H1 (cell line): ENCODE data around the gene TMEM266. TPM values are rescaled to one million over a fixed set of nuclear protein-coding genes. Genes with fewer than 3 reads are reported as not detected.

ENCODE experiments used
- CTCF ChIA-PET: fragments of 300-600 bp; sonication (Branson Sonifier 250); formaldehyde crosslinking; loops from one replicate; lab custom pipeline; 2021; ENCODE audit not compliant: partially characterized antibody; lab: Charles Lee
- POLR2A ChIA-PET: fragments of 300-600 bp; sonication (Branson Sonifier 250); formaldehyde crosslinking; loops from one replicate; lab custom pipeline; 2021; ENCODE audit warnings: inconsistent platforms; ENCODE audit not compliant: partially characterized antibody; lab: Charles Lee
- DNase-seq, 2 experiments: peaks; one replicate each; pipeline versions ENCODE4 v3.0.0 to v3.0.0-alpha.2; 2010 to 2022; ENCODE audit warnings: low spot score in 2 of 2, low read depth in 1 of 2, mixed read lengths in 1 of 2
- FAIRE-seq: peaks from 2 replicates; lab custom pipeline; 2011; peaks lifted over from hg19 to GRCh38; lab: Jason Lieb, UNC
- H2AFZ ChIP-seq: 2 replicates; pipeline ENCODE4 v1.8.1; 2012; ENCODE audit warnings: low read length, inconsistent platforms
- H2AK5ac ChIP-seq: 2 replicates; pipeline ENCODE4 v1.6.1; 2013; ENCODE audit warnings: low read depth, low read length
- H2BK120ac ChIP-seq: replicated peaks from 2 replicates; pipeline ENCODE3; 2013; ENCODE audit warnings: low read depth, low read length, inconsistent platforms
- H2BK12ac ChIP-seq: 2 replicates; pipeline ENCODE4 v1.6.1; 2013; ENCODE audit warnings: low read depth, low read length
- H2BK15ac ChIP-seq: 2 replicates; pipeline ENCODE4 v1.6.1; 2013; ENCODE audit warnings: low read length
- H2BK20ac ChIP-seq: 2 replicates; pipeline ENCODE4 v1.6.1; 2013; ENCODE audit warnings: low read length
- H2BK5ac ChIP-seq: 2 replicates; pipeline ENCODE4 v1.6.1; 2013; ENCODE audit warnings: low read depth, low read length
- H3K14ac ChIP-seq: 2 replicates; pipeline ENCODE4 v1.6.1; 2013; ENCODE audit warnings: inconsistent platforms; ENCODE audit not compliant: insufficient read length
- H3K18ac ChIP-seq: 2 replicates; pipeline ENCODE4 v1.6.1; 2013; ENCODE audit warnings: low read length; ENCODE audit errors: extremely low read depth
- H3K23ac ChIP-seq: 2 replicates; pipeline ENCODE4 v1.6.1; 2013; ENCODE audit warnings: inconsistent platforms; ENCODE audit not compliant: insufficient read length
- H3K23me2 ChIP-seq: 2 replicates; pipeline ENCODE4 v1.6.1; 2013; ENCODE audit warnings: low read depth, low read length
- H3K27ac ChIP-seq: 2 replicates; pipeline ENCODE4 v1.6.1; 2011; ENCODE audit warnings: low read depth, low read length, inconsistent platforms
- H3K27me3 ChIP-seq, 4 experiments: replicated peaks in 1 of 4; 1 replicate in 1 of 4; 2 replicates in 3 of 4; pipeline versions ENCODE4 v1.6.1 to v1.8.1; 2011 to 2013; ENCODE audit warnings: low read length in 3 of 4, mild to moderate bottlenecking in 3 of 4, inconsistent platforms in 2 of 4, mixed read lengths in 2 of 4, moderate library complexity in 1 of 4; ENCODE audit not compliant: control insufficient read depth in 3 of 4, insufficient read depth in 3 of 4; ENCODE audit errors: extremely low read depth in 1 of 4
- H3K36me3 ChIP-seq, 4 experiments: 2 replicates each; pipeline versions ENCODE4 v1.6.1 to v1.8.1; 2011 to 2013; ENCODE audit warnings: mild to moderate bottlenecking in 4 of 4, low read length in 3 of 4, moderate library complexity in 2 of 4, control low read depth in 1 of 4, inconsistent platforms in 1 of 4; ENCODE audit not compliant: insufficient read depth in 4 of 4, control insufficient read depth in 2 of 4
- H3K4ac ChIP-seq: replicated peaks from 2 replicates; pipeline ENCODE3; 2013; ENCODE audit warnings: low read length, low read depth, mixed read lengths, inconsistent platforms; ENCODE audit not compliant: insufficient read length
- H3K4me1 ChIP-seq, 4 experiments: replicated peaks in 1 of 4; 1 replicate in 1 of 4; 2 replicates in 3 of 4; pipeline versions ENCODE4 v1.6.1 to v1.8.1; 2011 to 2013; ENCODE audit warnings: low read length in 3 of 4, inconsistent platforms in 2 of 4, mixed read lengths in 1 of 4; ENCODE audit not compliant: insufficient read depth in 4 of 4, control insufficient read depth in 3 of 4
- H3K4me2 ChIP-seq, 2 experiments: 2 replicates each; pipeline versions ENCODE4 v1.6.1 to v1.8.1; 2011 to 2013; ENCODE audit warnings: low read depth in 2 of 2, low read length in 2 of 2, control low read depth in 1 of 2, inconsistent platforms in 1 of 2, mild to moderate bottlenecking in 1 of 2; ENCODE audit not compliant: insufficient read depth in 1 of 2
- H3K4me3 ChIP-seq, 4 experiments: fragments of 200-600, 300-600 bp in 1 of 4; sonication (generic), shearing (Covaris generic), sonication (Bioruptor Twin) in 1 of 4; 2 replicates each; pipeline versions ENCODE4 v1.5.1 to v1.8.1; 2011 to 2016; ENCODE audit warnings: low read length in 4 of 4, low read depth in 3 of 4, control low read depth in 2 of 4, inconsistent platforms in 2 of 4, mild to moderate bottlenecking in 2 of 4, mixed read lengths in 1 of 4, moderate library complexity in 1 of 4; ENCODE audit not compliant: insufficient read depth in 2 of 4; ENCODE audit errors: extremely low read depth in 1 of 4
- H3K56ac ChIP-seq: replicated peaks from 2 replicates; pipeline ENCODE3; 2013; ENCODE audit warnings: low read depth, mild to moderate bottlenecking, mixed read lengths, low read length, inconsistent platforms; ENCODE audit not compliant: insufficient read length
- H3K79me1 ChIP-seq: 2 replicates; pipeline ENCODE4 v1.6.1; 2013; ENCODE audit warnings: low read depth, low read length, control low read depth
- H3K79me2 ChIP-seq, 2 experiments: 2 replicates each; pipeline versions ENCODE4 v1.6.1 to v1.8.1; 2012 to 2013; ENCODE audit warnings: low read length in 2 of 2, mild to moderate bottlenecking in 2 of 2, inconsistent platforms in 1 of 2; ENCODE audit not compliant: insufficient read depth in 2 of 2, control insufficient read depth in 1 of 2
- H3K9ac ChIP-seq, 4 experiments: replicated peaks in 1 of 4; 1 replicate in 1 of 4; 2 replicates in 3 of 4; pipeline versions ENCODE4 v1.6.1 to v1.8.1; 2011 to 2013; ENCODE audit warnings: low read depth in 3 of 4, low read length in 3 of 4, control low read depth in 2 of 4, mild to moderate bottlenecking in 2 of 4, moderate library complexity in 2 of 4, inconsistent platforms in 1 of 4; ENCODE audit errors: extremely low read depth in 1 of 4
- H3K9me3 ChIP-seq, 2 experiments: 2 replicates each; pipeline versions ENCODE4 v1.6.1 to v1.8.1; 2012 to 2013; ENCODE audit warnings: mild to moderate bottlenecking in 2 of 2, moderate library complexity in 2 of 2, control low read depth in 1 of 2, inconsistent platforms in 1 of 2, low read depth in 1 of 2, low read length in 1 of 2, mixed read lengths in 1 of 2; ENCODE audit not compliant: insufficient read depth in 2 of 2
- H4K20me1 ChIP-seq, 2 experiments: replicated peaks in 1 of 2; 2 replicates each; pipeline versions ENCODE3 to v1.8.1; 2011 to 2013; ENCODE audit warnings: inconsistent platforms in 2 of 2, low read length in 2 of 2, mild to moderate bottlenecking in 1 of 2; ENCODE audit not compliant: insufficient read depth in 2 of 2, control insufficient read depth in 1 of 2
- H4K5ac ChIP-seq: 2 replicates; pipeline ENCODE4 v1.6.1; 2013; ENCODE audit warnings: low read length, low read depth, mixed read lengths, inconsistent platforms; ENCODE audit not compliant: insufficient read length
- H4K8ac ChIP-seq: 2 replicates; pipeline ENCODE4 v1.8.0; 2013; ENCODE audit warnings: mild to moderate bottlenecking, moderate library complexity, low read length, inconsistent platforms; ENCODE audit not compliant: insufficient read depth; ENCODE audit errors: extremely low read depth
- H4K91ac ChIP-seq: replicated peaks from 2 replicates; pipeline ENCODE3; 2013; ENCODE audit warnings: low read length, mixed read lengths, inconsistent platforms; ENCODE audit not compliant: insufficient read length
- ASH2L ChIP-seq: fragments of 200-600, 300-600 bp; sonication (generic); IDR thresholded peaks from one replicate; pipeline ENCODE4 v1.7.1; 2017; ENCODE audit warnings: low read length
- CREB1 ChIP-seq: IDR thresholded peaks from 2 replicates; pipeline ENCODE4 v1.6.1; 2012; ENCODE audit warnings: inconsistent platforms
- EP300 ChIP-seq, 2 experiments: IDR thresholded peaks; 1 replicate in 1 of 2; 2 replicates in 1 of 2; pipeline ENCODE4 v1.6.1; 2011 to 2012; ENCODE audit warnings: low read depth in 2 of 2, low read length in 2 of 2, mild to moderate bottlenecking in 2 of 2, borderline replicate concordance in 1 of 2, inconsistent platforms in 1 of 2, moderate library complexity in 1 of 2
- KDM1A ChIP-seq: fragments of 200-600, 300-600 bp; sonication (generic); IDR thresholded peaks from 2 replicates; pipeline ENCODE4 v1.7.1; 2016; ENCODE audit warnings: mild to moderate bottlenecking, low read length, borderline replicate concordance
- MAX ChIP-seq: IDR thresholded peaks from 2 replicates; pipeline ENCODE4 v1.6.1; 2012; ENCODE audit warnings: inconsistent platforms
- NRF1 ChIP-seq: IDR thresholded peaks from 2 replicates; pipeline ENCODE4 v1.6.1; 2011; ENCODE audit warnings: mild to moderate bottlenecking, low read depth, low read length, improper control_type of control experiment
- RAD21 ChIP-seq, 2 experiments: IDR thresholded peaks in 1 of 2; conservative IDR thresholded peaks in 1 of 2; 2 replicates each; pipeline ENCODE4 v1.6.1; 2011; ENCODE audit warnings: low read depth in 2 of 2, low read length in 2 of 2, improper control_type of control experiment in 1 of 2, inconsistent platforms in 1 of 2, mild to moderate bottlenecking in 1 of 2, moderate library complexity in 1 of 2
- SP1 ChIP-seq: IDR thresholded peaks from 2 replicates; pipeline ENCODE4 v1.6.1; 2011; ENCODE audit warnings: low read depth, low read length
- TAF1 ChIP-seq: IDR thresholded peaks from 2 replicates; pipeline ENCODE4 v1.6.1; 2011; ENCODE audit warnings: mild to moderate bottlenecking, low read depth, low read length
- TCF12 ChIP-seq: IDR thresholded peaks from 2 replicates; pipeline ENCODE4 v1.6.1; 2011; ENCODE audit warnings: low read depth, mild to moderate bottlenecking, low read length
- TEAD4 ChIP-seq: IDR thresholded peaks from 2 replicates; pipeline ENCODE4 v1.6.1; 2012; ENCODE audit warnings: low read depth, low read length, inconsistent platforms, mixed read lengths
- WGBS, 2 experiments: shearing (Covaris generic) in 1 of 2; methylation state at CpG; one replicate each; pipeline versions ENCODE4 v1.1.6 to v1.1.7; 2013 to 2015; ENCODE audit warnings: low lambda C conversion rate in 2 of 2, mixed read lengths in 2 of 2, inconsistent platforms in 1 of 2, low coverage in 1 of 2, missing lambda C conversion rate in 1 of 2; ENCODE audit not compliant: insufficient replicate concordance in 2 of 2, insufficient coverage in 1 of 2, insufficient read length in 1 of 2; ENCODE audit errors: extremely low coverage in 1 of 2, missing lambda C conversion rate in 1 of 2; 5-methylcytosine and 5-hydroxymethylcytosine counted together
- polyA plus RNA-seq, 7 experiments: library from polyadenylated mRNA; depleted of rRNA in 3 of 7; stranded (reverse) in 5 of 7; unstranded in 2 of 7; fragments of >200 nt in 5 of 7; fragments of 200-250 nt in 2 of 7; gene quantifications; 1 replicate in 5 of 7; 2 replicates in 1 of 7; 4 replicates in 1 of 7; pipeline versions ENCODE4 v1.2.1 to v1.2.3, GENCODE V29; 2011 to 2013; ENCODE audit warnings: missing spikeins in 2 of 7, mixed read lengths in 2 of 7
- total RNA-seq: library from RNA; stranded (reverse); fragmentation: NEBNext Ultra II Directional; extraction: Animal tissue kit (Norgen Biotek cat#: 25700); gene quantifications from 2 replicates; pipeline ENCODE4 v1.2.1, GENCODE V29; 2021

Gene TMEM266
- total and polyA plus RNA-seq, 2 of the 8 experiments (the other 6 are each of a cell fraction or from before 2014, with no cell fraction given) = 2.6 TPM

- Histone ChIP-seq H3K23me2 (no peaks in the 10 kb centered on the region; the same call in 1 of the 2 replicates), H2BK20ac (0 out of 2 replicates have a peak overlapping the region, but pooled peaks have one; percentile 13), H3K4ac (no peak overlapping the region), H3K27ac (peak overlapping the region; percentile 18; the same call in 1 of the 2 replicates), H3K14ac (no peak overlapping the region), H3K27me3 (no peaks in the 10 kb centered on the region), H2BK12ac (peak overlapping the region; percentile 45; the same call in 1 of the 2 replicates), H3K4me3 (peak overlapping the region in 3 of 4 experiments; percentile 8 to 25 (median 23); a peak in 3 of 8 replicates), H3K4me1 (peaks cover 0 to 26% (median 21%) of the 10 kb centered on the region in 4 experiments; a peak in 6 of 7 replicates), H3K36me3 (no peaks in the 10 kb centered on the region), H3K79me1 (no peaks in the 10 kb centered on the region), H2AFZ (0 out of 2 replicates have a peak overlapping the region, but pooled peaks have one; percentile 38), H4K20me1 (no peaks in the 10 kb centered on the region), H3K4me2 (peak overlapping the region; percentile 56 to 71), H4K8ac (no peak overlapping the region), H3K9ac (no peak overlapping the region), H3K23ac (no peak overlapping the region), H2BK5ac (peak overlapping the region; percentile 20; the same call in 1 of the 2 replicates), H3K56ac (no peak overlapping the region), H2BK120ac (no peak overlapping the region), H4K91ac (no peak overlapping the region), H3K9me3 (no peaks in the 10 kb centered on the region), H4K5ac (peak overlapping the region; percentile 12), H2BK15ac (no peak overlapping the region), H3K18ac (peak overlapping the region; percentile 28), H2AK5ac (no peak overlapping the region), H3K79me2 (no peaks in the 10 kb centered on the region)
- CTCF ChIA-PET = interaction anchor here (0.6 to 9.8 kb wide), 11 partner anchors 12 to 341 kb away, joined by 3 to 114 read pairs (median 4); no protein-coding TSS in a partner anchor
- DNase-seq = peak; percentile 59 to 60
- FAIRE-seq = no peak
- POLR2A ChIA-PET = no interaction called here
- peak; percentile 49; the same call in 1 of the 2 replicates for TF ChIP-seq MAX
- TF ChIP-seq TCF12 = peak; percentile 70; the same call in 1 of the 2 replicates
- TF ChIP-seq TAF1 = 0 out of 2 replicates have a peak, but pooled peaks have one; percentile 41
- peak in 1 of 2 experiments; percentile 5; a peak in 2 of 4 replicates for TF ChIP-seq RAD21 (IDR thresholded peaks at IDR 0.05 in 1 of 2, conservative IDR thresholded peaks at IDR 0.05 in 1 of 2; ENCODE audit: low read depth in 2 of 2, low read length in 2 of 2)
- TF ChIP-seq CREB1 = no peak
- TF ChIP-seq SP1 = 0 out of 2 replicates have a peak, but pooled peaks have one; percentile 12
- TF ChIP-seq EP300 (IDR thresholded peaks at IDR 0.05; ENCODE audit: borderline replicate concordance in 1 of 2, low read depth in 2 of 2, low read length in 2 of 2) = no peak
- 0 out of 2 replicates have a peak, but pooled peaks have one; percentile 20 for TF ChIP-seq TEAD4
- peak; percentile 73 for TF ChIP-seq ASH2L
- TF ChIP-seq KDM1A = no peak
- no peak for TF ChIP-seq NRF1
- WGBS, 2 experiments = 44% methylated on average over 8 of the region's 8 CpGs; no CpG with 5 or more reads in 1 of the 2 experiments
Observed at GRCh38 chr15:76151599-76151974, 91.8 kb downstream of the TMEM266 start.
